OCI-LY7 (cell line): ENCODE measurements around the gene PPFIA2.

Source experiments
- EZH2phosphoT487 ChIP-seq: fragments of 200-600 bp; sonication (generic); IDR thresholded peaks from 2 replicates; pipeline ENCODE4 v1.6.1; 2018; ENCODE audit warnings: low read depth, borderline replicate concordance, mild to moderate bottlenecking, mixed run types, antibody characterized with exemption, low read length, moderate library complexity, mixed read lengths
- TF ChIP-seq, protein P1 (sequence below): fragments of 200-600 bp; sonication (generic); conservative IDR thresholded peaks from 2 replicates; pipeline ENCODE4 v1.5.1; 2014; ENCODE audit warnings: mild to moderate bottlenecking, antibody characterized with exemption, low read length, moderate library complexity, mixed read lengths

DNA sequence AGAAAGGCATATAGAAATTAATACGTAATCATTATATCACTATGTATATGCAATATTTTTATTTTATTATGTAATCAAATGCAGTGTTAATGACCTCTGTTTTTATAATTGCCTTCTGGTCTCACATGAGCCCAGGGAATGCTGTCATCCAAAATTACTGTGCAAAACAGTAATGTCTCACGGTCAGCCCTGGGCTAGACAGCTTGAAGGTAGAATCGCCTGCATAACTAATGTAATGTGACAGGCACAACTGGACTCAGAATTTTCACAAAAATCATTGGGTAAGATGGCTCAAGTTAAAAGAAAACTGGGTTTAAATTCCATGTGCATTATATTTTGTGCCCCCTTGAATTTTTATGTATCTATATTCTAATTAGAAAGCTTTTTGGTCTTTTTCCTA, 293.3 kb downstream of the PPFIA2 start:
- TF ChIP-seq, protein P1, sequence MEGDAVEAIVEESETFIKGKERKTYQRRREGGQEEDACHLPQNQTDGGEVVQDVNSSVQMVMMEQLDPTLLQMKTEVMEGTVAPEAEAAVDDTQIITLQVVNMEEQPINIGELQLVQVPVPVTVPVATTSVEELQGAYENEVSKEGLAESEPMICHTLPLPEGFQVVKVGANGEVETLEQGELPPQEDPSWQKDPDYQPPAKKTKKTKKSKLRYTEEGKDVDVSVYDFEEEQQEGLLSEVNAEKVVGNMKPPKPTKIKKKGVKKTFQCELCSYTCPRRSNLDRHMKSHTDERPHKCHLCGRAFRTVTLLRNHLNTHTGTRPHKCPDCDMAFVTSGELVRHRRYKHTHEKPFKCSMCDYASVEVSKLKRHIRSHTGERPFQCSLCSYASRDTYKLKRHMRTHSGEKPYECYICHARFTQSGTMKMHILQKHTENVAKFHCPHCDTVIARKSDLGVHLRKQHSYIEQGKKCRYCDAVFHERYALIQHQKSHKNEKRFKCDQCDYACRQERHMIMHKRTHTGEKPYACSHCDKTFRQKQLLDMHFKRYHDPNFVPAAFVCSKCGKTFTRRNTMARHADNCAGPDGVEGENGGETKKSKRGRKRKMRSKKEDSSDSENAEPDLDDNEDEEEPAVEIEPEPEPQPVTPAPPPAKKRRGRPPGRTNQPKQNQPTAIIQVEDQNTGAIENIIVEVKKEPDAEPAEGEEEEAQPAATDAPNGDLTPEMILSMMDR, result no peak
- no peak for TF ChIP-seq EZH2phosphoT487
